Transverse colon (tissue), 3 donors: ENCODE results near the gene COMMD9.

Source experiments
- EP300 ChIP-seq: sonication (generic); formaldehyde crosslinking; IDR thresholded peaks from one replicate; pipeline ENCODE4 v1.6.1; 2017; ENCODE audit warnings: antibody characterized with exemption, low read depth
- POLR2A ChIP-seq: fragments of 450-650 bp; IDR thresholded peaks from one replicate; pipeline ENCODE4 v1.6.1; 2016; ENCODE audit warnings: antibody characterized with exemption, mild to moderate bottlenecking, moderate library complexity
- TF ChIP-seq, protein P1 (sequence below), 5 experiments: fragments of 200-600 bp in 3 of 5; fragments of 450-650 bp in 2 of 5; sonication (generic) in 3 of 5; IDR thresholded peaks; 1 replicate in 2 of 5; 2 replicates in 3 of 5; pipeline ENCODE4 v1.5.1; 2016 to 2017; ENCODE audit warnings: antibody characterized with exemption in 5 of 5, inconsistent platforms in 3 of 5, mild to moderate bottlenecking in 2 of 5, moderate library complexity in 1 of 5

DNA sequence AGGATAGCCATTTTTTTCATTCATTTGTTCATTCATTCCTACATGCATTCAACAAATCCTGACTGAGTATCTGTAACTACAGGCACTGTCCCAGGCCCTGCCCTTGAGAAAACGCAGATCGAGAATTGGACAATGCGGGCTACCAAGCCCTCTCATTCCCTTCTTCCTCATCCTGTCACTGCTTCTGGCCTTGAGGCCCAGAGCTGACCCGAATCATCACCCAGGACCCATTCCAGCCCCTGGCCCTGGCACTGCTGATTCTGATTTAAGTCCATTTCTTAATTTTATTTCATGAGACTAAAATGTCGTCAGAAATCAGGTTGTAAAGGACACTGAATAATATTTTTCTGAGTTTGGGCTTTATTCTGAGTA, 24.3 kb downstream of the COMMD9 start:
- TF ChIP-seq, protein P1, sequence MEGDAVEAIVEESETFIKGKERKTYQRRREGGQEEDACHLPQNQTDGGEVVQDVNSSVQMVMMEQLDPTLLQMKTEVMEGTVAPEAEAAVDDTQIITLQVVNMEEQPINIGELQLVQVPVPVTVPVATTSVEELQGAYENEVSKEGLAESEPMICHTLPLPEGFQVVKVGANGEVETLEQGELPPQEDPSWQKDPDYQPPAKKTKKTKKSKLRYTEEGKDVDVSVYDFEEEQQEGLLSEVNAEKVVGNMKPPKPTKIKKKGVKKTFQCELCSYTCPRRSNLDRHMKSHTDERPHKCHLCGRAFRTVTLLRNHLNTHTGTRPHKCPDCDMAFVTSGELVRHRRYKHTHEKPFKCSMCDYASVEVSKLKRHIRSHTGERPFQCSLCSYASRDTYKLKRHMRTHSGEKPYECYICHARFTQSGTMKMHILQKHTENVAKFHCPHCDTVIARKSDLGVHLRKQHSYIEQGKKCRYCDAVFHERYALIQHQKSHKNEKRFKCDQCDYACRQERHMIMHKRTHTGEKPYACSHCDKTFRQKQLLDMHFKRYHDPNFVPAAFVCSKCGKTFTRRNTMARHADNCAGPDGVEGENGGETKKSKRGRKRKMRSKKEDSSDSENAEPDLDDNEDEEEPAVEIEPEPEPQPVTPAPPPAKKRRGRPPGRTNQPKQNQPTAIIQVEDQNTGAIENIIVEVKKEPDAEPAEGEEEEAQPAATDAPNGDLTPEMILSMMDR (IDR thresholded peaks at IDR 0.05): no peak
- TF ChIP-seq POLR2A: no peak
- no peak for TF ChIP-seq EP300
